HepG2 (cell line): ENCODE data around the gene RNPEPL1. TPM values are rescaled to one million over a fixed set of nuclear protein-coding genes. Genes with fewer than 3 reads are reported as not detected.
A peak's percentile ranks its signal among the peaks of the same experiment; 100 is the strongest.

Experiments
- DPF2 ChIP-seq: sonication (generic); formaldehyde crosslinking; IDR thresholded peaks from 2 replicates; pipeline ENCODE4 v1.4.0; 2020; ENCODE audit warnings: mild to moderate bottlenecking, low read depth, missing genetic modification reagents, borderline replicate concordance
- HOXA7 ChIP-seq: sonication (generic); formaldehyde crosslinking; IDR thresholded peaks from 2 replicates; pipeline ENCODE4 v1.8.1; 2022; ENCODE audit warnings: mild to moderate bottlenecking, missing genetic modification reagents, moderate library complexity
- MBD4 ChIP-seq: IDR thresholded peaks from 2 replicates; pipeline ENCODE4 v1.6.1; 2012; ENCODE audit warnings: low read length, inconsistent platforms, borderline replicate concordance
- MIER3 ChIP-seq: IDR thresholded peaks from 2 replicates; pipeline ENCODE4 v1.6.1; 2016; ENCODE audit warnings: missing compliant biosample characterization, borderline replicate concordance
- PAWR ChIP-seq: sonication (generic); formaldehyde crosslinking; IDR thresholded peaks from 2 replicates; pipeline ENCODE4 v1.4.0; 2020; ENCODE audit warnings: missing genetic modification reagents, mild to moderate bottlenecking, borderline replicate concordance
- SIX1 ChIP-seq: sonication (generic); formaldehyde crosslinking; IDR thresholded peaks from 2 replicates; pipeline ENCODE4 v1.4.0; 2020; ENCODE audit warnings: missing genetic modification reagents, borderline replicate concordance
- ZBTB43 ChIP-seq: sonication (generic); formaldehyde crosslinking; conservative IDR thresholded peaks from 2 replicates; pipeline ENCODE4 v1.4.0; 2020; ENCODE audit warnings: missing genetic modification reagents
- ZNF20 ChIP-seq: sonication (generic); formaldehyde crosslinking; IDR thresholded peaks from 2 replicates; pipeline ENCODE4 v1.4.0; 2020; ENCODE audit warnings: mild to moderate bottlenecking, moderate library complexity, missing genetic modification reagents
- ZNF282 ChIP-seq: fragments of 450-650 bp; IDR thresholded peaks from 2 replicates; pipeline ENCODE4 v1.6.1; 2018; ENCODE audit not compliant: partially characterized antibody
- ZNF3 ChIP-seq: IDR thresholded peaks from 2 replicates; pipeline ENCODE4 v1.7.0; 2017; ENCODE audit warnings: inconsistent platforms
- ZNF513 ChIP-seq: sonication (generic); formaldehyde crosslinking; conservative IDR thresholded peaks from 2 replicates; pipeline ENCODE4 v1.5.0; 2020; ENCODE audit warnings: missing genetic modification reagents
- ZNF703 ChIP-seq: sonication (generic); formaldehyde crosslinking; IDR thresholded peaks from 2 replicates; pipeline ENCODE4 v1.5.1; 2020; ENCODE audit warnings: missing genetic modification reagents, mild to moderate bottlenecking, moderate library complexity, borderline replicate concordance
- polyA plus RNA-seq, 8 experiments: library from polyadenylated mRNA; depleted of rRNA in 3 of 8; stranded (reverse) in 7 of 8; unstranded in 1 of 8; fragments of >200 nt; fragmentation: Illumina TruSeq in 4 of 8; extraction: Trizol in 4 of 8; gene quantifications; 2 replicates each; pipeline versions ENCODE4 v1.2.1 to v1.2.3, GENCODE V29; 2011 to 2016; ENCODE audit warnings: low read depth in 4 of 8, missing spikeins in 1 of 8, mixed read lengths in 1 of 8; ENCODE audit not compliant: insufficient read depth in 1 of 8
- total RNA-seq, 5 experiments: library from RNA; depleted of rRNA; stranded (reverse); fragments of >200 nt; fragmentation: Illumina TruSeq; extraction: Trizol; gene quantifications; 2 replicates each; pipeline ENCODE4 v1.2.3, GENCODE V29; 2016; ENCODE audit warnings: low read depth in 1 of 5
- TF ChIP-seq, protein P1 (sequence below): IDR thresholded peaks from 2 replicates; pipeline ENCODE4 v1.6.1; 2016; ENCODE audit warnings: missing compliant biosample characterization, missing genetic modification reagents, borderline replicate concordance
- TF ChIP-seq, protein P2 (sequence below): sonication (generic); formaldehyde crosslinking; IDR thresholded peaks from 2 replicates; pipeline ENCODE4 v1.4.0; 2020; ENCODE audit warnings: missing genetic modification reagents
- TF ChIP-seq, protein P3 (sequence below): sonication (generic); formaldehyde crosslinking; IDR thresholded peaks from 2 replicates; pipeline ENCODE4 v1.9.0; 2021; ENCODE audit warnings: missing genetic modification reagents, mild to moderate bottlenecking, borderline replicate concordance

The RNPEPL1 gene
- total and polyA plus RNA-seq, 2 of the 13 experiments (the other 11 are each of a cell fraction or from before 2014, with no cell fraction given): 13.0 to 18.0 TPM

DNA sequence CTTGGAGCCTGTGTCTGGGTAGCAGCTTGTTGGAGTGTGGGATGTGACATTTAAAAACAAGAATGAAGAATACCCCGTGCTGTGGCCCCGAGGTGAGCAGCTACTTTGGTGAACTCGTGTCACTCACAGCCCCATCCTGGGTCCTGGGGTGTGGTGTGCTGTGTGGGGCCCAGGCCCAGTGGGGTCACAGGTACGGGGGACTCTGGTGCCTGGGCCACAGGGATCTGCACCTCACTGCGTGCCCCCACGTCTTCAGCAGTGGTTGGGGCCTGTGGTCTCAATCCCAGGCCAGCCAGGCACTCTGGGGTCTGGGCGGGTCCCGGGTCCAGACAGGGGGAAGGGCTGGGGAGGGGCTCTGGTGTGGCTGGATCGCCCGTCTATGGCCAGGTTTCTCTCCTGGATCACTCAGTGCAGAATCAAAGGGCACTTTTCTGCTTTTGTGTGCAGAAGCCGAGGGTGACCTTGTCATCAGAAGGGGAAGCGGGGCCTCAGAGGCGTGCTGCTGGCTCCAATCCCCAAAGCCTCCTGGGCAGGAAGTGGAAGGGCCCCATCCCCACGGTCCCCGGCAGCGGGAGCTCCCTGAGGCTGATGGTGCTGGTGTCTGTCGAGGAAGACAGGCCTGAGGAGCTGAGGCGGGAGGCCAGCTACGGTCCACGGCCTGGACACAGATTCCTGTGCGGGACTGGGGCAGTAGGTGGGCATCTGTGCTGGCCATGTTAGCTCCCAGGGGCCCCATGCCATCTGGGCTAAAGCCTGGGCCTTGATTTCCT, 58.4 kb downstream of the RNPEPL1 start (continued):
- TF ChIP-seq MBD4 (no peak), PAWR (CRISPR knock-in tag) (no peak), ZNF513 (CRISPR knock-in tag) (0 out of 2 replicates have a peak, but pooled peaks have one; percentile 24), DPF2 (CRISPR knock-in tag) (no peak), ZNF20 (CRISPR knock-in tag) (peak; percentile 31; the same call in 1 of the 2 replicates), MIER3 (CRISPR knock-in tag) (peak; percentile 81; the same call in 1 of the 2 replicates), ZNF3 (CRISPR knock-in tag) (0 out of 2 replicates have a peak, but pooled peaks have one; percentile 48), ZBTB43 (CRISPR knock-in tag) (no peak; the same call in 1 of the 2 replicates), ZNF703 (CRISPR knock-in tag) (0 out of 2 replicates have a peak, but pooled peaks have one; percentile 58), SIX1 (CRISPR knock-in tag) (no peak), HOXA7 (CRISPR knock-in tag) (no peak), ZNF282 (no peak)
- TF ChIP-seq, protein P1, sequence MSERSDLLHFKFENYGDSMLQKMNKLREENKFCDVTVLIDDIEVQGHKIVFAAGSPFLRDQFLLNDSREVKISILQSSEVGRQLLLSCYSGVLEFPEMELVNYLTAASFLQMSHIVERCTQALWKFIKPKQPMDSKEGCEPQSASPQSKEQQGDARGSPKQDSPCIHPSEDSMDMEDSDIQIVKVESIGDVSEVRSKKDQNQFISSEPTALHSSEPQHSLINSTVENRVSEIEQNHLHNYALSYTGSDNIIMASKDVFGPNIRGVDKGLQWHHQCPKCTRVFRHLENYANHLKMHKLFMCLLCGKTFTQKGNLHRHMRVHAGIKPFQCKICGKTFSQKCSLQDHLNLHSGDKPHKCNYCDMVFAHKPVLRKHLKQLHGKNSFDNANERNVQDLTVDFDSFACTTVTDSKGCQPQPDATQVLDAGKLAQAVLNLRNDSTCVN (CRISPR knock-in tag): no peak; the same call in 1 of the 2 replicates
- TF ChIP-seq, protein P2, sequence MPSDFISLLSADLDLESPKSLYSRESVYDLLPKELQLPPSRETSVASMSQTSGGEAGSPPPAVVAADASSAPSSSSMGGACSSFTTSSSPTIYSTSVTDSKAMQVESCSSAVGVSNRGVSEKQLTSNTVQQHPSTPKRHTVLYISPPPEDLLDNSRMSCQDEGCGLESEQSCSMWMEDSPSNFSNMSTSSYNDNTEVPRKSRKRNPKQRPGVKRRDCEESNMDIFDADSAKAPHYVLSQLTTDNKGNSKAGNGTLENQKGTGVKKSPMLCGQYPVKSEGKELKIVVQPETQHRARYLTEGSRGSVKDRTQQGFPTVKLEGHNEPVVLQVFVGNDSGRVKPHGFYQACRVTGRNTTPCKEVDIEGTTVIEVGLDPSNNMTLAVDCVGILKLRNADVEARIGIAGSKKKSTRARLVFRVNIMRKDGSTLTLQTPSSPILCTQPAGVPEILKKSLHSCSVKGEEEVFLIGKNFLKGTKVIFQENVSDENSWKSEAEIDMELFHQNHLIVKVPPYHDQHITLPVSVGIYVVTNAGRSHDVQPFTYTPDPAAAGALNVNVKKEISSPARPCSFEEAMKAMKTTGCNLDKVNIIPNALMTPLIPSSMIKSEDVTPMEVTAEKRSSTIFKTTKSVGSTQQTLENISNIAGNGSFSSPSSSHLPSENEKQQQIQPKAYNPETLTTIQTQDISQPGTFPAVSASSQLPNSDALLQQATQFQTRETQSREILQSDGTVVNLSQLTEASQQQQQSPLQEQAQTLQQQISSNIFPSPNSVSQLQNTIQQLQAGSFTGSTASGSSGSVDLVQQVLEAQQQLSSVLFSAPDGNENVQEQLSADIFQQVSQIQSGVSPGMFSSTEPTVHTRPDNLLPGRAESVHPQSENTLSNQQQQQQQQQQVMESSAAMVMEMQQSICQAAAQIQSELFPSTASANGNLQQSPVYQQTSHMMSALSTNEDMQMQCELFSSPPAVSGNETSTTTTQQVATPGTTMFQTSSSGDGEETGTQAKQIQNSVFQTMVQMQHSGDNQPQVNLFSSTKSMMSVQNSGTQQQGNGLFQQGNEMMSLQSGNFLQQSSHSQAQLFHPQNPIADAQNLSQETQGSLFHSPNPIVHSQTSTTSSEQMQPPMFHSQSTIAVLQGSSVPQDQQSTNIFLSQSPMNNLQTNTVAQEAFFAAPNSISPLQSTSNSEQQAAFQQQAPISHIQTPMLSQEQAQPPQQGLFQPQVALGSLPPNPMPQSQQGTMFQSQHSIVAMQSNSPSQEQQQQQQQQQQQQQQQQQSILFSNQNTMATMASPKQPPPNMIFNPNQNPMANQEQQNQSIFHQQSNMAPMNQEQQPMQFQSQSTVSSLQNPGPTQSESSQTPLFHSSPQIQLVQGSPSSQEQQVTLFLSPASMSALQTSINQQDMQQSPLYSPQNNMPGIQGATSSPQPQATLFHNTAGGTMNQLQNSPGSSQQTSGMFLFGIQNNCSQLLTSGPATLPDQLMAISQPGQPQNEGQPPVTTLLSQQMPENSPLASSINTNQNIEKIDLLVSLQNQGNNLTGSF (CRISPR knock-in tag): no peak
- TF ChIP-seq, protein P3, sequence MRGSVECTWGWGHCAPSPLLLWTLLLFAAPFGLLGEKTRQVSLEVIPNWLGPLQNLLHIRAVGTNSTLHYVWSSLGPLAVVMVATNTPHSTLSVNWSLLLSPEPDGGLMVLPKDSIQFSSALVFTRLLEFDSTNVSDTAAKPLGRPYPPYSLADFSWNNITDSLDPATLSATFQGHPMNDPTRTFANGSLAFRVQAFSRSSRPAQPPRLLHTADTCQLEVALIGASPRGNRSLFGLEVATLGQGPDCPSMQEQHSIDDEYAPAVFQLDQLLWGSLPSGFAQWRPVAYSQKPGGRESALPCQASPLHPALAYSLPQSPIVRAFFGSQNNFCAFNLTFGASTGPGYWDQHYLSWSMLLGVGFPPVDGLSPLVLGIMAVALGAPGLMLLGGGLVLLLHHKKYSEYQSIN (CRISPR knock-in tag): no peak
